Bronchial epithelial cell (primary cell): Measurements from ENCODE around the gene FCN3. TPM values are rescaled to one million over a fixed set of nuclear protein-coding genes. Genes with fewer than 3 reads are reported as not detected.

Source experiments
- DNase-seq: peaks from one replicate; pipeline ENCODE4 v3.0.0-alpha.2; 2010; ENCODE audit warnings: low read depth
- FAIRE-seq: peaks from 2 replicates; lab custom pipeline; 2011; peaks lifted over from hg19 to GRCh38; lab: Jason Lieb, UNC
- H3K27me3 ChIP-seq: 2 replicates; pipeline ENCODE4 v1.5.1; 2011; ENCODE audit warnings: low read length; ENCODE audit not compliant: control insufficient read depth, insufficient read depth
- H3K36me3 ChIP-seq: 2 replicates; pipeline ENCODE4 v1.5.1; 2011; ENCODE audit warnings: low read length; ENCODE audit not compliant: control insufficient read depth, insufficient read depth
- H3K4me3 ChIP-seq: 2 replicates; pipeline ENCODE4 v1.5.1; 2011; ENCODE audit warnings: mild to moderate bottlenecking, low read depth, low read length, control low read depth
- CTCF ChIP-seq: IDR thresholded peaks from 2 replicates; pipeline ENCODE4 v1.5.1; 2011; ENCODE audit warnings: mild to moderate bottlenecking, moderate library complexity, low read length, control low read depth, inconsistent platforms; ENCODE audit not compliant: insufficient read depth, severe bottlenecking
- total RNA-seq: library from RNA; depleted of rRNA; stranded (reverse); fragments of >200 nt; gene quantifications from 2 replicates; pipeline ENCODE4 v1.2.1, GENCODE V29; 2014

The FCN3 gene
- total RNA-seq, 1 donor from 2014 or later = 0.26 TPM

GRCh38 chr1:27383661-27384060 is 9.0 kb upstream of the FCN3 start:
- DNase-seq (no peak), FAIRE-seq (no peak)
- TF ChIP-seq CTCF = no peak
- no peaks in the 10 kb centered on the region for H3K27me3 ChIP-seq
- no peaks in the 10 kb centered on the region for H3K36me3 ChIP-seq
- no peak overlapping the region for H3K4me3 ChIP-seq

GRCh38 chr1:27383039-27383605 is 8.5 kb upstream of the FCN3 start, which contains the start of gene CD164L2:
TSS of gene CD164L2 (minus strand) at chr1:27383333. CDS start at chr1:27383239, 94 bp downstream.
- DNase-seq = no peak
- no peak for FAIRE-seq
- Histone ChIP-seq H3K4me3 (peak within 1 kb of the TSS; percentile 42), H3K27me3 (no peaks in the 10 kb centered on the region), H3K36me3 (no peaks in the 10 kb centered on the region)
- TF ChIP-seq CTCF = no peak

- no peak for DNase-seq
- H3K36me3 ChIP-seq = no peaks in the 10 kb centered on the region
- H3K27me3 ChIP-seq = no peaks in the 10 kb centered on the region
- FAIRE-seq = no peak
- no peak overlapping the region for H3K4me3 ChIP-seq
- TF ChIP-seq CTCF = no peak
Observed at GRCh38 chr1:27381969-27382762, 7.5 kb upstream of the FCN3 start.

- Histone ChIP-seq H3K4me3 (no peak overlapping the region), H3K36me3 (no peaks in the 10 kb centered on the region), H3K27me3 (no peaks in the 10 kb centered on the region)
- DNase-seq = no peak
- FAIRE-seq = peak; percentile 55
- TF ChIP-seq CTCF = no peak
Observed at GRCh38 chr1:27380766-27381733, 6.4 kb upstream of the FCN3 start.

- DNase-seq (no peak), FAIRE-seq (no peak)
- no peaks in the 10 kb centered on the region for H3K36me3 ChIP-seq
- TF ChIP-seq CTCF = no peak
- H3K4me3 ChIP-seq = no peak overlapping the region
- H3K27me3 ChIP-seq = no peaks in the 10 kb centered on the region
Observed at GRCh38 chr1:27380224-27380623, 5.6 kb upstream of the FCN3 start.
